Neural cell (in vitro differentiated cells): ENCODE measurements around the gene RBM25. TPM values are rescaled to one million over a fixed set of nuclear protein-coding genes. Genes with fewer than 3 reads are reported as not detected.
A peak's percentile ranks its signal among the peaks of the same experiment; 100 is the strongest.

Source experiments
- H2AFZ ChIP-seq: fragments of 200-600, 300-800 bp; sonication (generic), shearing (Covaris generic); 2 replicates; pipeline ENCODE4 v1.6.0; 2014; ENCODE audit warnings: low read depth, mild to moderate bottlenecking, antibody characterized with exemption, low read length, moderate library complexity
- H3F3A ChIP-seq: fragments of 200-600 bp; shearing (Covaris generic); 2 replicates; pipeline ENCODE4 v1.6.1; 2016; ENCODE audit warnings: mild to moderate bottlenecking, moderate library complexity, mixed read lengths, antibody characterized with exemption, low read length; ENCODE audit not compliant: insufficient read depth, poor library complexity, severe bottlenecking
- H3K27ac ChIP-seq: fragments of 200-600, 300-800 bp; sonication (generic), shearing (Covaris generic); 2 replicates; pipeline ENCODE4 v1.5.1; 2014; ENCODE audit warnings: mild to moderate bottlenecking, low read length, moderate library complexity
- H3K27me3 ChIP-seq: fragments of 300-800, 200-600 bp; sonication (generic), shearing (Covaris generic); 2 replicates; pipeline ENCODE4 v1.6.0; 2014; ENCODE audit warnings: mild to moderate bottlenecking, low read depth, low read length, moderate library complexity; ENCODE audit not compliant: insufficient read depth
- H3K36me3 ChIP-seq: fragments of 300-800, 200-600 bp; sonication (generic), shearing (Covaris generic); 2 replicates; pipeline ENCODE4 v1.5.1; 2014; ENCODE audit warnings: mild to moderate bottlenecking, antibody characterized with exemption, low read length, moderate library complexity; ENCODE audit not compliant: insufficient read depth
- H3K4me2 ChIP-seq: fragments of 300-800, 200-600 bp; sonication (generic), shearing (Covaris generic); 2 replicates; pipeline ENCODE4 v1.6.0; 2014; ENCODE audit warnings: mild to moderate bottlenecking, low read length
- H3K4me3 ChIP-seq: fragments of 300-800, 200-600 bp; sonication (generic), shearing (Covaris generic); 2 replicates; pipeline ENCODE4 v1.5.1; 2014; ENCODE audit warnings: mild to moderate bottlenecking, low read length, moderate library complexity
- H3K79me2 ChIP-seq: fragments of 200-600 bp; shearing (Covaris generic); replicated peaks from 2 replicates; pipeline ENCODE4 v1.6.0; 2014; ENCODE audit warnings: mild to moderate bottlenecking, low read length, moderate library complexity; ENCODE audit not compliant: insufficient read depth
- H3K9ac ChIP-seq: fragments of 300-800, 200-600 bp; sonication (generic), shearing (Covaris generic); 2 replicates; pipeline ENCODE4 v1.6.1; 2016; ENCODE audit warnings: mild to moderate bottlenecking, low read length, mixed read lengths
- H3K9me2 ChIP-seq: fragments of 200-600 bp; shearing (Covaris generic); 2 replicates; pipeline ENCODE4 v1.6.1; 2016; ENCODE audit warnings: mild to moderate bottlenecking, low read length, mixed read lengths; ENCODE audit not compliant: insufficient read depth
- H3K9me3 ChIP-seq: fragments of 200-600, 300-800 bp; sonication (generic), shearing (Covaris generic); 2 replicates; pipeline ENCODE4 v1.6.1; 2016; ENCODE audit warnings: mild to moderate bottlenecking, mixed run types, low read length, moderate library complexity, mixed read lengths
- H4K20me1 ChIP-seq: fragments of 200-600 bp; shearing (Covaris generic); 2 replicates; pipeline ENCODE4 v1.6.1; 2016; ENCODE audit warnings: mild to moderate bottlenecking, mixed run types; ENCODE audit not compliant: insufficient read depth
- CTCF ChIP-seq: fragments of 450-650 bp; IDR thresholded peaks from 2 replicates; pipeline ENCODE4 v1.5.1; 2014; ENCODE audit warnings: antibody characterized with exemption, mild to moderate bottlenecking, moderate library complexity; ENCODE audit not compliant: poor library complexity, severe bottlenecking
- EP300 ChIP-seq: fragments of 450-650 bp; conservative IDR thresholded peaks from 2 replicates; pipeline ENCODE4 v1.6.1; 2014; ENCODE audit warnings: antibody characterized with exemption, mild to moderate bottlenecking, moderate library complexity; ENCODE audit not compliant: poor library complexity, severe bottlenecking
- EZH2 ChIP-seq: fragments of 200-600, 300-800 bp; shearing (Covaris generic), sonication (generic); IDR thresholded peaks from 2 replicates; pipeline ENCODE4 v1.6.1; 2014; ENCODE audit warnings: antibody characterized with exemption, low read length, borderline replicate concordance, mild to moderate bottlenecking; ENCODE audit not compliant: insufficient read depth, poor library complexity, severe bottlenecking
- MXI1 ChIP-seq: fragments of 450-650 bp; conservative IDR thresholded peaks from 2 replicates; pipeline ENCODE4 v1.6.1; 2014; ENCODE audit warnings: antibody characterized with exemption, mild to moderate bottlenecking; ENCODE audit not compliant: poor library complexity, severe bottlenecking
- POLR2AphosphoS5 ChIP-seq: IDR thresholded peaks from 2 replicates; pipeline ENCODE4 v1.6.1; 2012
- RAD21 ChIP-seq: fragments of 450-650 bp; conservative IDR thresholded peaks from 2 replicates; pipeline ENCODE4 v1.6.1; 2014; ENCODE audit warnings: antibody characterized with exemption, mild to moderate bottlenecking, moderate library complexity
- REST ChIP-seq: IDR thresholded peaks from 2 replicates; pipeline ENCODE4 v1.6.1; 2012; ENCODE audit warnings: borderline replicate concordance
- SMC3 ChIP-seq: fragments of 450-650 bp; conservative IDR thresholded peaks from 2 replicates; pipeline ENCODE4 v1.6.1; 2014; ENCODE audit warnings: antibody characterized with exemption, mild to moderate bottlenecking, moderate library complexity; ENCODE audit not compliant: poor library complexity
- TAF1 ChIP-seq: IDR thresholded peaks from 2 replicates; pipeline ENCODE4 v1.6.1; 2012; ENCODE audit warnings: low read depth
- polyA plus RNA-seq: library from polyadenylated mRNA; depleted of rRNA; stranded (reverse); fragments of >200 nt; gene quantifications from 2 replicates; pipeline ENCODE4 v1.2.3, GENCODE V29; 2014

RBM25 gene
- polyA plus RNA-seq, 1 donor from 2014 or later, result 206 TPM

DNA sequence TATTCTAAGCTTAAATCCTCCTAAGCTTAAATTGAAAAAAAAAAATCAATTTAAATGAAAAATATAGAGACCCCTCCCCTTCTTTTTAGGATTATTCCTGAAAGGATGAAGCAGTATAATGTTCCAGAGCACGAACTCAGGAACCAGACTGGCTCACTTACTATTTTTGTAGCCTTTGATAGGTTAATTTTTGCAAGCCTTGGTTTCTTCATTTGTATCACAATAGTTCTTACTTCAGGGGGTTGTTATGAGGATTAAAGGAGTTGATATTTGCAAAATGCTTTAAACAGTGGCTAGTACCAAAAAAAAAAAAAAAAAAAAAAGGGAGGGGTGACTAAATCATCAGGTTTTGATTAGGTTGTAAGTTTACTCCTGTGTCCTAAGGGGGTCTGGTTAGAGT, 3.1 kb upstream of the RBM25 start:
- Histone ChIP-seq H3K4me2 (no peak overlapping the region), H3K27ac (no peak overlapping the region), H3K27me3 (no peaks in the 10 kb centered on the region), H3K9ac (no peak overlapping the region), H3K4me3 (no peak overlapping the region), H3K79me2 (peaks cover 14% of the 10 kb centered on the region), H3K36me3 (no peaks in the 10 kb centered on the region), H4K20me1 (no peaks in the 10 kb centered on the region), H3K9me2 (no peaks in the 10 kb centered on the region), H2AFZ (no peak overlapping the region), H3F3A (peaks cover 12% of the 10 kb centered on the region), H3K9me3 (no peaks in the 10 kb centered on the region)
- no peak for TF ChIP-seq POLR2AphosphoS5
- TF ChIP-seq EP300, result no peak
- no peak for TF ChIP-seq RAD21
- no peak for TF ChIP-seq CTCF
- no peak for TF ChIP-seq REST
- no peak for TF ChIP-seq MXI1
- no peak for TF ChIP-seq TAF1
- TF ChIP-seq SMC3, result no peak
- no peak for TF ChIP-seq EZH2

DNA sequence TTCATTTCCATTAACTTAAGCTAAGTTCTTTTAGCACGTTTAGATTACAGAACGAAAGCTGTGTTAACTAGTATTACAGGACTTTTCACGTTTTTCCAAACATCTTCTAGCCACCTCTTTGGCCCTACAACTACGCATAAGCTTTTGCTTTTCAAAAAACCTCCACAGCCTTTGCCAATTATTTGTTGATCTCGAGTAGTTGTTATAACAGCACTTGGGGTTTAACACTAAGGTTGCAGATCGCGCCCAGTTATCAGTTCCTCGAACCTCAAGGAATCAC, 450 bp upstream of the RBM25 start:
- Histone ChIP-seq H4K20me1 (peaks cover 7% of the 10 kb centered on the region), H3K9me2 (no peaks in the 10 kb centered on the region), H3K4me3 (peak overlapping the region; percentile 99), H3K79me2 (peaks cover 40% of the 10 kb centered on the region), H3F3A (peaks cover 12% of the 10 kb centered on the region), H2AFZ (peak overlapping the region; percentile 57), H3K4me2 (peak overlapping the region; percentile 96), H3K27ac (peak overlapping the region; percentile 96), H3K9ac (peak overlapping the region; percentile 99), H3K27me3 (no peaks in the 10 kb centered on the region), H3K36me3 (no peaks in the 10 kb centered on the region), H3K9me3 (no peaks in the 10 kb centered on the region)
- TF ChIP-seq EZH2 (no peak), EP300 (no peak), CTCF (no peak), MXI1 (no peak), SMC3 (no peak), REST (no peak)
